NCI-H1930 (cell line): ENCODE measurements around the gene FARS2.

Experiments
- DNase-seq, 2 experiments: peaks; one replicate each; lab custom pipeline; 2025; lab: John Stamatoyannopoulos, UW

Gene FARS2

DNA sequence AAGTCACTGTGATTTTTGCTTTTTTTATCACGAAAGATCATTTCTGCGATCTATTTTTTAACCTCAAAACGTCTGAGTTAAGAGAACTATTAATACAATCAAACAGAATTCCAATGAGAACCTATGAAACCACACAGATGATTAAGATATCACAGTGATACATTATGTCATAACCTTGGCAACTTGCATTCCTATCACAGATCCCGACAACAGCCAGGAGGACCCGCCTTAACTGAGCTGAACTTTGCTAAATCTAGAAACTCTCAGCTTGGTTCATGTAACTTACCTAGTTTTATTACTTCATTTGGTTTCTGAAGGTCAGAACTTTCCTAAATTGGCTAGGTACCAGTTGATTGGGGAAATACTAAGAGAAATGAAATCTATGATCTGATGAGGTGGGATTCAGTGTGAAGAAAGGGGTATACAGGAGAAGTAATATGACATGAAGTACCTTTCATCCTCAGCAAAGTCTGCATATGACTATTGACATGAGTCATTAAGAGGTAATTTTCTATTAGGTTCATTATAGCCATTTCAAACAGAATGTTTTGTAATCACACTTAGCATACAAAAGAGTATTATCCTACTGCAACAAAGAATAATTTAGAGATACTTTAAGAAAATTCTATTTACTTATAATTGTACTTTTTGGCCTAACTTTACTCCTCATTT lies 11.7 kb upstream of the FARS2 start:
- DNase-seq = no peak

DNA sequence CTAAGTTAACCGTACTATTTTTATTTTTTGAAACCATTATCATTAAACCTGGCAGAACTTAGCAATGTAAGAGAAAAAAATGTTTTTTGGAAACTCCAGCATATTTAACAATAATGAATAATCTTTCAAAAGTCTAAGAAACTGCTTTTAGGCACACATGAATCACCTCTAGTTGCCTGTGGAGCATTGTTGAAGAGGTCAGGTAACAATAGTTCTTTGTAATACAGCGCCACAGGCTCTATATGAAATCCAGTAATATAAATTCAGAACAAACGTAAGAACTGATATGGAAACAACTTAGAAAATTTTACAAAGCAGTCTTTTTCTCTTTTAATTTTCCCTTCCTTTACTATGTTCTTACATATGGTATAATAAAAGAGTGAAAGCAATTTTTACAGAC lies 10.9 kb upstream of the FARS2 start:
- no peak for DNase-seq

DNA sequence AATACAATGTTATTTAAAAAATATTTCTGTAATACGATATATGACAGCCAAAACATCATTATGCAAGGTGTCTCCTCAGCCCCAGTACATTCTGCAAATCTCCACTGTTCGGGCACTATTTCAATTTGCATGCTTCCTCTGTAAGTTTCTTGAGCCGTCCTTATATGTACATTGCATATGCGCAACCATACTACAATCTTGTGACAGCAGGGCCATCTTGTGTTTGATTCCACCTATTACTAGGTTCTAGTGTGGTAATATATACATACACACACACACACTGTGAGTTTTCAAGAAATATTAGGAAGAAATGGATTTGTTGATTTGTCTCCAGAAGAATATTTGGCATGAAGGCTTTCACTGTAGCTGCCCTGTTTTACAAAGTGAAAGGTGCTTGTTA lies 10.4 kb upstream of the FARS2 start:
- DNase-seq = no peak

DNA sequence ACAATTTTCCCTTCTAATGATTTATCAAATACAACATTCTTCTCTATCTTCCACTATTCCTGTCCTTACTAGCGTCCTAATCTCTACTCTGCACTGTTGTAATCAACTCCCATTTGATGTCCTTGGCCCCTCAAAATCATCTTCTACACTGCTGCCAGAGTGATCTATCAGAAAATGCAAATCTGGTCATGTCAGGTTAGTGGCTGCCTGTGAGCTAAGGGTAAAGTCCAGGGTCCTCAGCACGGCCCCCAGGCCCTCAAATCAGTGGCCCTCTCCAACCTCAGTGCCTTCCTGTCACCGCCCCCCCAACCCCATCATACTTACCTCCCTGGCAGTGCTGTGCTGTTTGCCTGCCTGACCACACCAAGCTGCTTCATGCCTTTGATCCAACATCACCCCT lies 4.4 kb upstream of the FARS2 start:
- DNase-seq = no peak

DNA sequence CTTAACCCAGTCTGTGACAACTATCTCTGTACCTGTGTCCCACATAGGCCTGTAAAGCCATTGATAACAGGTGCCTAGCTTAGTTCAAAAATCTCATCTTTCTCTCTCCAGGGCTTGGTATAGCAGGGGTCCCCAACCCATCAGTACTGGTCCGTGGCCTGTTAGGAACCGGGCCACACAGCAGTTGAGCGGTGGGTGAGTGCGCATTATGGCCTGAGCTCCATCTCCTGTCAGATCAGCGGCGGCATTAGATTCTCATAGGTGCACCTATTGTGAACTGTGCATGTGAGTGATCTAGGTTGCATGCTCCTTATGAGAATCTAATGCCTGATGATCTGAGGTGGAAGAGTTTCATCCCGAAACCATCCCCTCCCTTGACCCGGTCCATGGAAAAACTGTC lies 3.9 kb upstream of the FARS2 start:
- no peak for DNase-seq

DNA sequence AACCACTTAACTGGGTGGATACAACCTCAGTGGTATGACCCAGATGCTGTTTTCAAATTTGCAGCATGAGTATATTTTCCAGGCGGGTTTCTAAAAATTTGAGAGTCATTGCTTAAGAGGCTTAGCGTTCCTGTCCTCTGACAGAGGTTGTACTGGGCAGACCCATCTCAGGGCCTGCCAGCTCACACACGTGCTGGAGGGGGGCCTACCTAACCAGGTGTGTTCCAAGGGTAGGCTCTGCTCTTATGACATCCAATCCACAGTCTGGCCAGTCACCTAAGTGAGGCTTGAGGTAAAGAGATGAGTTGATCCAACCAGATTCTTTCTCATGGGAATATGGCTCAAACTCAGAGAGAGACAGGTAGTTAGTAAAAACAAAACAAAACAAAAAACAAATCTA lies 1.9 kb upstream of the FARS2 start:
- no peak for DNase-seq

DNA sequence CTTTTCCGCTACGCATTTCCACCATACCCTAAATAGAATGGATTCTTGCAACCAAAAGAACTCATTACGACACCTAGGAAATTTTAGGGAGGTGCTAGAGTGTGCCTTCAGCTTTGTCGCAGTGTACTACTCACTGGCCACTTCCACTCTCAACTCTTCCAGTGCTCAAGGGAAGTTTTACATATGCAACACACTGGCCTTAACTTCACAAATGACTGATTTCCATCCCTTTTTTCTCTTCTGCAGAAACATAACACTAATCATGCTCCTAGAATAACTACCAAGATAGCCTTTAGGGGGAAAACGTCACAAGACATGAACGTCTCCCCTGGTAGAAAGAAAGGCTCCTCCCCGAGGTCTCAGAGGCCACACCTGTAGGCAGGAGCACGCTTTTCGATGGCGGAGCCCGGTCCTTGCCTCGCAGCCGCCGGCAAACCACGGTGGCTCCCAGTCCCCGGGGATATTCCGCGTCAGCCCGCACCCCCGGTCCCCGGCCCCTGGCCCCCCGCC lies 1.1 kb upstream of the FARS2 start:
- peak in 1 of 2 experiments; percentile 46 for DNase-seq

DNA sequence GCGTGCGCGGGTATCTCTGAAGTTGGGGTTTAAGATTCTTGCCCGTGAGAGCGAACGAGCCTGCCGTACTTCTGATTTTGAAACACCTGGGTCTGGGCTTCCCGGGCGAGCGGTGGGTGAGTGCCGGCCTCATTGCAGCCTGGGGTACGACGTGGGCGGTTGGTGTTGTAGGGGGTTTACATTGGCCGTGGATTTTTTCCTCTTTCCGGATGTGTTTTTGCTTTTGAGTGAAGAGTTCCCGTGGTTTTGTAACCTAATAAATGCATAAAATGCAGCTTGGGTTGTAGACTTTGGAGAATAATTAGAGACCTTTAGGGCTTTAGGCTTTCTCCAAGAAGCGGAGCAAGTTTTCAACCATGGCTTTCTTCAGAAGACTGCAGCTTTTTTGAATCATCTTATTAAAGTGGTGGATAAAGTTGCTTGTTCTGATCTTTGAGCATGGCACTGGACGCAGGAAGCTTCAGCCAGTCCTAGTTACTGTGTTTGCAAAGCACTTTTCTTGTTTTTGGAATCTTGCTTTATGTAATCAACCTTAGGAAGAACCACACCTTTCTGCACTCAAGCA lies 314 bp downstream of the FARS2 start:
- DNase-seq = no peak

DNA sequence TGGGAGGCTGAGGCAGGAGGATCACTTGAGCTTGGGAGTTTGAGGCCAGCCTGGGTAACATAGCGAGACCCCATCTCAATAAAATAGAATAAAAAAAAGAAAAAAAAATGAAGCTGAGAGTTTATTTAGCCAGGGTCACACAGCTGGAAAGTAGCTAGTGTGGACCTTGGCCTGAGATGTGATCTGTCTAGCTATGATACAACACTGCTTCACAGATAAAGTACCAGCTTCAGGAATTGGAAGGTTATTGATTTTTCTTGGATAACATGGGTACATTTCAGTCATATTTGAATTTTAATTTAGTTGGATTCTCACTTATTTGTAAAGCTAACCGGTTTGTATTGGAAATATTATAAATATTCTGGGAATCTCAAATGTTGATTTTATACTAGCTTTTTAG lies 5.1 kb downstream of the FARS2 start:
- no peak for DNase-seq

DNA sequence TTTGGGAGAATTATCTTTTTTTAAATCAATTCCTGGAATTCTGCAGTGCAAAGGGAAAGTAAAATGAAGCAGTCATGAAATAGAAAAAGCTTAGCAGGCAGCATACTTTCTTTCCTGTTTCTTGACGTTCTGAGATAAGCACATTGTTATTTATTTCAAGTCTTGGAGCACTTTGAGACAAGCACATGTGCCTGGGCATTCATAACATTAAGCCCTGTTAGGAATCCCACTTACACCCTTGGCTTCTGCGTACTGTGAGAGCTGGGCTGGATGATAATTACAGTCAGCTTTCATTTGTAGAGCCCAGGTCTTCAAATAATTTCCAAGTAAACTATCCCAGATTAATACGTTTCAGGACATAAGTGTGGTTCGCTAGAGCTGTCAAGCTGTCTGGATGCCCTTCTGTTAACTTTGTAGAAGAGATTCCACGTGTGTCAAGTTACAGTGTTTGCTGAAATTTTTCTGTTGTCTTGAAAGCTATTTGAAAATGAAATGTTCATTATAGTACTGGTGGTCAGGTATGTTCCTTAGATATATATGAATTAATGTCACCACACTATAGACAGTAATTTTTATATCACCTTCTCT lies 8.9 kb downstream of the FARS2 start:
- DNase-seq = no peak

DNA sequence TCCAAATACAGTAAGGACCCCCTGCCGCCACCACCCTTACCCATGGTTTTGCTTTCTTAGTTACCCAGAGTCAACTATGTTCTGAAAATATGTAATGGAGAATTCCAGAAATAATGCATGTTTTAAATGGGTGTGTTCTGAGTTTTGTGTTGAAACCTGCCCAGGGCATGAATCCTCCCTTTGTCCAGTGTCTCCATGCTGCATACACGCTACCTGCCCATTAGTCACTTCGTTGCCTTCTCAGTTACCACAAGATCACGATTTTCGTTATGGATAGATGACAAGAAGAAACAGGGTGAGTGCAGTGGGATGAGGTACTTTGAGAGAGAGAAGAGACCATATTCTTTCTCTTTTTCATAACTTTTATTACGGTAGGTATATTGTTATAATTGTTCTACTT lies 10.6 kb downstream of the FARS2 start:
- no peak for DNase-seq

DNA sequence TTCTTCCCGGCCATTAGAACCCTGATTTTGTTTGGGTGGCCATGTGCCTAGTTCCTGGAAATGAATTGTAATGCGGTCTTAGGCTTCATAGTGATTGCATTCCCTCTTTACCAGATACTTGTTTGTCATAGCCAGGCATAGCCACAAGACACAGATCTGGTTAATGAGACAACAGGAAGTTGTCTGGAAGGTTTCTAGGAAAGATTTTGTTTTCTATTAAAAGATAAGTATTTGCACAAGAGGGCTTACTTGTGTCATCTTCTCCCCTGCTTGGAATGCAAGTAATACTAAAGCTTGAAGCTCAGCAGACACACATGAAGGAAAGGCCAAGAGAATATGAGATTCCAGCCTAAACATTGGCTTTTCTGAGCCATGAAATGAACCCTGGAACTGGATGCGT lies 12.9 kb downstream of the FARS2 start:
- no peak for DNase-seq

DNA sequence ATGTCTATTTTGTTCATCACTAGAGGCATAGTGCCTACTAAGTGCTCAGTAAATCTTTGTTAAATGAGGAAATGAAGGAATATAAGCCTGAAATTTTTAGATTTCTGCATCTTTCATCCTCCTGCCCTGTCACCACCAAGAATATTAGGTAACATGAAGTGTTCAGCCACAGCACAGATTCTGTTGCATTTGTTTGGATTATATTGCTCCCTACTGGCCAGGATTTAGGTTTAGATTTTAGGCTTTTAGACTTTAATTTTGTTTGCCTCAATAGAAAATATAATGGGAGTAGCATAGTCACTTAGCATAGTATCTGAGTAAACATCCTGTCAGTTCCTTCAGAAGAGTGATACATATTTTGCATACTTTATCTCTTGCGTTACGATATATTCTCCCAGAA lies 14.2 kb downstream of the FARS2 start:
- DNase-seq = no peak

DNA sequence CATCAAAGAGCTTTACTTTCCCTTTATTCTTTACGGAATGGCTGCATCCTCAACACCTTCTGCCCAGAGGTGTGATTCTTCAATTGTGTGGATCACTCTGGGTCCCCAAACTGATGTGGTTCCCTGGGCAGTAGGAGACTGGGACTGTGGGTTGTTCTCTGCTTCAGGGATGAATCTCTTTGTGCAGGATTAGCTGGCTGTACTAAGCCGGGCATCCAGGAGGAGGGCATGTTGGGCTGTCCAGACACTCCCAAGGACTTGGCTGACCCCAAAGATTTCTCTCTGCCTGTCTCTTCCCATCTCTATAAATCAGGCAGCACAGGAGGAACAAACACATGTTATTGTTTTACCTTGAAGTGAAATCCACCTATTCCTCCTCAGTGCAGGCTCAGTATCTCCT lies 15.3 kb downstream of the FARS2 start:
- no peak for DNase-seq

DNA sequence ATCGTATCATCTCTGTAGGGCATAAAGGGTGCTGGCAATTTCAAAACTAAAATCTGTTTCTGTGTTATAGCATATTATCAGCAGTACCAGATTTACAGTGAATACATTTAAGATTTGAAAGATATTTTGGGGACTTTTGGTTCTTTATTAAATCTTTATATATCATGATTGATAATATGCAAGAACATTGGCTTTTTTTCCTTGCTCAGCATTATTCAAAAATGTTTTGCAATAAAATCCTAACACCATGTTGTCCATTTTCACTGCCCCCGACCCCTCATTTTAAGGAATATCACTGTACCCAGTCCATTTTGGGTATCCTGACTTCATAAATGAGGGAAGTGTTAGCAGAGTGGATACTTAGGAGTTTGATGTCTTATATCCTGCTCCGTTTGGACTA lies 16.3 kb downstream of the FARS2 start:
- no peak for DNase-seq

DNA sequence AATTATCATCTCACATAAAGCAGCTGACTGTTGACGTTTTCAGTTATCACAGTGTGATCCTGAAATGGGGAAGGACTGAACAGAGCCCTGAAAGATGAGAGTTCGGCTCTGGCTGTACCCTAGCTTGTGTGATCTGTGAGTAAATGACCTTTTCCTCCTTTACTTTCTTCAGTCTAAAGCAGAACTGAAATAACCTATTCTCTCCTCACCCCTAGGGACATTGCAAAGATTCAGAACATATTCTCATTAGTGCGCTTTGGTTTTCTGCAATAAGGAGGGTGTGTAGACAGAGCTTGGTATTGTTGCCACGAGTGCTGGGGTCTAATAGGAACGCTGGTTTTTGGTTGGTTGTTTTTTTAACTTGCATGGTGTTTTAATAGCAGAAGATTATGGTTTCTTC lies 16.7 kb downstream of the FARS2 start:
- DNase-seq = no peak

DNA sequence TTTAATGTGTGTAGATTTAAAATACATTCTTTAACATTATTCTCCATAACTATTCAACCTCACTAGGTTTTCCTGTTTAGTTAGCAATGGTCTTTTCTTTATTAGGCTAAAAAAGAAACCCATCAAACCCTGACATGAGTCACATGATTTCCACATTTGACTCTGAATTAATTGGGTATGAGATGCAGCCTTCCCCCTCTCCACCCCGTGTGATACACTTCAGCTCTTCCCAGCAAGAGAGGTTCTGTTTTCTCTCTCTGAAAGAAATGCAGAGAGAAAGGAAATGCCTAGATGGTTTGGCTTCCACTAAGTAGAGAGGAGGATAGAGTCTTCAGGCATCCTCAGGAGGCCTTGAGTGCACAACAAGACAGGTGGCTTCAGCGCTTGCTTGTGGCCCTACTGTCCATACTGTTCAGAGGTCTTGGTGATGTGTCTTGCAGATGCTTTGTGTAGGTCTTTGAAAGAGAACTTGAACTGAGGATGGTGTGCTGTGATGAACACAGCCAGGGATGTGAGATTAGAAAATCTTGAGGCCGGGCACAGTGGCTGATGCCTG lies 17.3 kb downstream of the FARS2 start:
- DNase-seq = no peak

DNA sequence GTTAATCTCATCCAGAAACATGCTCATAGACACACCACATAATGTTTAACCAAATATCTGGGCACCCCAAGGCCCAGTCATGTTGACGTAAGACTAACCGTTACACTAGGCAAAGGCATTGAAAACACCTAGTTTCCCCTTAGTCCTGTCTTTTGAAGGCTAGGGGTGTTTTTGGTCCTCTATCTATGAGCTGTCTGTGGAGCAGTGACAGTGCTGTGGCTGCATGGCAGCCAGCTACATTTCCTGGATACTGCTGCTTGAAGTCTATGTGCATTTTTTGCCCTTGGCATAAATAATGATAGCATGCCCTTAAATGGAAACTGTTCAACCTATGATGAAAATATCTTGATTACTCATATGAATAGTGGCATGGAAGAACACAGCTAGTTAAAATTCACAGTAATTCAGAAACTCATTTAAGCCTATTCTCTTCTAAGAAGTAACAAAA lies 18.6 kb downstream of the FARS2 start:
- no peak for DNase-seq

DNA sequence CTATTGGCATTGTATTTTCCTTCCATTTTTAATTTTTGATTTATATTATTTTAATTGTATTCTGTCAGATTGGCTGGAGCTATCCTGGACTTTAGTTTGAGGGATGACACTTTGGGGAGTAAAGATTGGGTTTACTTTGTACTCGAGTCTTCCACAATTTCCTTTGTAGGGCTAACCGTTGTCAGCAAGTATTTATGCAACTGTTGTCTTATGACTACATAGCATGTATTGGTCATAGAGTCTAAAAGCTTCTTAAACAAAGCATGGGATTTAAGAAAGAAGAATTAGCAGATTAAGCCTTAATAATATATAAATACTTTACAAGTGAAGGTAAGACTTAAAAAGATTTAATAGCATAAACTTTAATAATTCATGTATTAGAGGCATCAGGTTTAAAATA lies 19.6 kb downstream of the FARS2 start:
- DNase-seq = no peak

DNA sequence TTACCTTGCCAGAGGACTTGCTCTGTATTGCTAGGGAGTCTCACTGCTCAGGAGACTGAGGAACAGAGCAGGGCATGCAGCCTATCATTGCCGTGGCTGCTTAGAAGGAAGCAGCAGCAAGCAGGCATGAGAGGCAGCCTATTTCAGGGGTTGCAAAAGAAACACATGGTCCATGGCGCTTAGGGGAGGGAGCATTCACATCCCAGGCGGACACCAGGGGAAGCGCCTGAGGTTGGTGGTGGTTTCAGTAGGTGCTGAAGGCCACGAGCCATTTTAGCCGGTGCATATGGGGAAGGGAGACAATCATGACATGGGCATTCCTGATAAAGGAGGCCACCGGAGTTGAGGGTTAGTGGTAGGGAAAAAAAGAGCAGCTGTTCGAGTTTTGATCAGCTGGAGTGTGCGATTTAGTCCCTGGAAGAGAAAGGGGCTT lies 20.9 kb downstream of the FARS2 start:
- DNase-seq = no peak

DNA sequence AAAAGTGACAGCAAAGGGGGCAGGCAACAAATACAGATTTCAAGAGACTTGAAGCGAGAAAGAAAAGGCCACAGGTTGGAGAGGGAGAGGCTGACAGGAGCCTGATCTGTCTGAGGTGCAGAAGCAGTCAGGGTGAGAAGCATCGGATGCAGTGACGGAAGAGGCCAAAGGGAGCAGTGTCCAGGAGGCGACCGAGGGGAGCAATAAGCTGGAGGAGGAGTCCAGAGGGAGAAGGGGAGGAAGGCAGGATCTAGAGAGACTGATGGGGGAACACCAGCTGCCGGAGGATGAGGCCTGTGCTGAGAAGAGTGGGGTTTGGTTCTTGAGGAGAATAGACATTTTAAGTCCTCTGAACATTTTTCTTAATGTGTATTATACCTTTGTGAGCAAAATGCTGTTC lies 23.8 kb downstream of the FARS2 start:
- DNase-seq = no peak

DNA sequence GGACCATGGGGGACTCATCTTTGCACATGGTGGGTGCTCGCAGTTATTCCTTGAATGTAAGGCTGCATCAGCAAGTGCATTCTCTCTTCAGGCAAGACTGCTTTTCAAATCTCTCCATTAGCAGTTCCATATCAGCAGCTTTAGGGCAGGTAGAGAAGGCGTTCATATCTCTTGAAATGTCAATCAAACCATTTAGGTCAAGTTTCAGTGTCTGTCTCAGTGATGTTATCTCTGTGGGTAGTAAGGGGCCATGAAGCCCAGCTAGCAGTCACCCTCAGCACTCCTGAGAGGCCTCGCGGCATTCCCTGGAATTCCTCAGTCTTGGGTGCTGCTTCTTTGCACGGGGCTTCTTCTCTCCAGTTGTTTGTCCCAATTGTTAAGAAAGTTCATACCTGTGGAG lies 24.2 kb downstream of the FARS2 start:
- no peak for DNase-seq

DNA sequence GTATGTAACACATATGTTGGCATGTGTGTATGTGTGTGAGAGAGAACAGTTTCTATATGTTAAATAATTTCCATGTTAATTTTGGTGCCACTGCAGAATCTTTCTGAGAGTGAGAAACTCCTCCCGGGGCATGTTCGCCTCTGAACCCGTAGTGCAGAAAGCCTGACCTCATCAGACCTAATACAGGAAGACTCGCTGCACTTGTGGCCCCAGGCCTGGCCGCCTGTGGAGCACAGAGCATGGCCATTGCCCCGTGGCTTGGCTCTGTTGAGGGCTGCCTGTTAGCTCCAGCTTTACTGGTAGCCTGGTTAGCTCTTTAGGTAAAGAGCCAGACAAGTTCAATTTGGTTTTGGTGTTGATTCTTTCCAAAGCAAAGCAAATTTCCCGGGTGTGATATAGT lies 25.5 kb downstream of the FARS2 start:
- DNase-seq = no peak
